HG03159 (cell line): ENCODE results near the gene FKBP10.
"Not testable (repeated sequence)": the region's sequence is repeated elsewhere in the genome, so short reads cannot be mapped to it uniquely, and the experiment has no call there.

ENCODE experiments used
- ATAC-seq: cut with Tn5 transposase; IDR thresholded peaks from one replicate; pipeline ENCODE4 v1.9.1; 2021; ENCODE audit warnings: mild to moderate bottlenecking, moderate library complexity; ENCODE audit not compliant: unreplicated experiment

FKBP10 gene

DNA sequence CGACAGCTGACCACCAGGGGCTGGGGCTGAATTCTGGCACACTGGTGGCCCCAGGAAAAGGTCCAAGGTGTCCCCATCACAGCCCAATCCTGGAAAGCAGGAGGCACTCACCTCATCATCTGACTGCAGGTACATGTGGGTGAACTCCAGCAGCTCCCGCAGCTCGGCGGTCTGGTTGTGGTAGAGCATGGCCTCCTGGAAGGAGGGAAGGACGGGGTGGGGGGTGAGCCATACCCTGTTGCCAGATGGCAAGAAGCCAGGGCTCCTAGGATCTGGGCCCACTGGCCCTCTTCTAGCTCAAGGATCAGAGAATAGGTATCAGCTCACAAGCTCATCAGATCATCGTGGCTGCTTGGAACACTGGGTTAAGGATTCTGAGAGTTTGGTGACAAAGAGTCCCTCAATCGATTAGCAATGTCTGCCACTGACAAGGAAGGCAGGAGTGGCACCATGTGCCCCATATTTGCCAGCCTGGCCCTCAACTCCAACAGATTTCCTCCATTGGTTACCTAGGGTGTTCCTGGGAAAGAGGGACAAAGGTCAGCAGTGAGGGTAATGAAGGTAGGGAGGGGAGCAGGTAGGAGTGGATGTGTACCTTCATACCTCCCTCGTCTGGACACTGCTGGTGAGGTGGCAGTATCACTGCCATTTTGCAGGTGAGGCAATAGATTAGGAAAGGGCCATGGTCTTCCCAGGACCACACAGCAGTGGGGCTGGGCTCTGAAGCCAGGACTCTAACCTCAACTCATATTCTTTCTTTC, 5.9 kb upstream of the FKBP10 start:
- no peak for ATAC-seq

DNA sequence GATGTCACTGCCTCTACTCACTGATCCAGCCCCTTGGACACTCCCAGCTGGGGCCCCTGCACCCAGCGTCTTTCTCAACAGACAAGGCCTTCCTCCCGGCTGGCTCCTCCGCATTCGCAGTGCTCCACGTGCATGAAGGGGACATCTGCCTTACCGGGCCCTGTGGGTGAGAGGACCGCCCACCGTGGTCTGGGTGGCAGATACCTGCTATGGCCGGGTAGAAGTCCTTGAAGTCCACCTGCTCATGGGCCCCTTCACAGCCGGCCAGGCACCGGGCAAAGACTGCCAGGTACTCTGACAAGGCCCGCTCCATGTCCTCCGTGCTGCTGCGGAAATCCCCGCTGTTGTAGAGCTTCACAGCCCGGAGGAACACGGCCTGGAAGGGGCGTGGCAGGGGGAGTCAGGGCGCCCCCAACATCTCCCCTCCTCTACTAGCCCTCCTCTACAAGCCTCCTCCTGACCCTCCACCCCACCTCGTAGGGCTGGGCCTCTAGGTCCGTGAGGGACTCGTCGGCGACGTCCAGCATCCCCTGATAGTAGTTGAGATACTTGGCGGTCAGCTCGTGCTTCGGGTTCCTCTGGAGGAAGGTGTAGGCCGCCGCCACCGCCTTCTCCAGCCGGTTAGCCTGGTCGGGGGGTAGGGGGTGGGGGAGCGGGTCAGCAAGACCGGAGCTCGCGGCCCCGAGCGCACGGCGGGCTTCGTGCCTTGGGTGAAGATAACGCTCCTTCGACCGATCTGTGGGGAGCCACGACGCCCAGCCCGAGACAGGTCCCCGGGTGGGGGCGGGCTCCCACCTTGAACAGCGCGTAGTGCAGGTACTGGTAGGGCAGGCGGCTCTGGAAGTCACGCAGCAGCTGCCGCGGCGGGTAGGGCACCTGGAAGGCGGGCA, 1.9 kb upstream of the FKBP10 start:
- no peak for ATAC-seq

DNA sequence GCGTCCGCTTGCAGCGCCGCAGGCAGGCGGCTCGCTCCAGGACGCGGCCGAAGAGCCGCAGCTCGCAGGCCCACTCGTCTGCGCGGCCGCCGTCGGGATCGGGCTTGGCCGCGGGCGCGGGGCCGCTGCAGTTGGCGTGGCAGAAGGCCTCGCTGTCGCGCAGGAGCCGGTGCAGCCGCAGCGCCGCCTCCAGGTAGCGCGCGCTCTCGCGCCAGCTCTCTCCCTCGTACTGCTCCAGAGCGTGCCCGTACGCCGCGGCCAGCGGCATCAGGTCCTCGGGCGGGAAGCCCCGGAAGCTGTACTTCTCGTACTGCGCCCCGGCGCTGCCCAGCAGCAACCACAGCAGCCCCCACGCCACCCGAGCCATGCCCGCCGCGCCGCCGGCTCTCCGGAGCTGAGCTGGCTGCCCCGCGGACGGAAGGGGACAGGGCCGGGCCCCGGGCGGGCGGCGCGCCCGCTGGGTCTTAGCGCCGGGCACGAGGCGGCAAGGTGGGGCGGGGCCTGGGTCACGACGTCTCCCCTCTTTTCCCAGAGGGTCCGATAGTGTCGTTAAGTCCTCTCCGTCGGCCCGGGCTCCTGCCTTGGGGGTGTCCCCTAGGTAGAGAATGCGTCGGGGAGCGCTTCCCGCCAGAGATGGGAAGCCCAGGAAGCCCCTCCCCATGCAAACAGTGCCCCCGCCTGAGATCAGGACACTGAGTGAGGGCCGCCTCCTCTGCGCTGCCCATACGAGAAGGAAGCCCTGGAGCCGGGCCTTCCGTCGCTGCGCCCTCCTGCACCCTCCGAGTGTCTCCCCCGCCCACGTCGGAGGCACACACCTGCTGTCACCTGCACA, 1.0 kb upstream of the FKBP10 start, which contains the start of gene P3H4:
Gene P3H4, minus strand, starts transcription at position 401 of the 832 bp plus-strand sequence. Its CDS starts 34 bp downstream, at position 367.
- ATAC-seq = peak; percentile 58

DNA sequence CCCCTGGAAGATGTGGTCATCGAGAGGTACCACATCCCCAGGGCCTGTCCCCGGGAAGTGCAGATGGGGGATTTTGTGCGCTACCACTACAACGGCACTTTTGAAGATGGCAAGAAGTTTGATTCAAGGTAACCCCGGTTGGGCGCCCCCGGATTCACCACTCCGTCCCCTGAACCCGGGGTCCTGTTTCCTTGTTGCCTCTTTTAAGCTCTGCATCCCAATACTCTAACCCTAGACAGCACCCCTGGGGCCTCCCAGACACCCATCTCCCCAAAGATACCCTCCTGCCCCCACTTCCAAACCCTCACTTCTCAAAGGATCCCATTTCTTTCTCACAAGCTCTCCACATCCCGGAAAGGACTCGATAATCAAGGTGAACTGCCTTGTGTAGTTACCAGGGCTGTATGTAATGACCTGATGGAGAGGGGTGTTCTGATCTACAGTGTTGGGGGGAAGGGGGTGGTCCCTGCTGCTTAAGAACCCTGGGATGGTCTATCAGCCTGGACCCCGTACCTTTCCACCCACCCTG, 412 bp downstream of the FKBP10 start:
- no peak for ATAC-seq

DNA sequence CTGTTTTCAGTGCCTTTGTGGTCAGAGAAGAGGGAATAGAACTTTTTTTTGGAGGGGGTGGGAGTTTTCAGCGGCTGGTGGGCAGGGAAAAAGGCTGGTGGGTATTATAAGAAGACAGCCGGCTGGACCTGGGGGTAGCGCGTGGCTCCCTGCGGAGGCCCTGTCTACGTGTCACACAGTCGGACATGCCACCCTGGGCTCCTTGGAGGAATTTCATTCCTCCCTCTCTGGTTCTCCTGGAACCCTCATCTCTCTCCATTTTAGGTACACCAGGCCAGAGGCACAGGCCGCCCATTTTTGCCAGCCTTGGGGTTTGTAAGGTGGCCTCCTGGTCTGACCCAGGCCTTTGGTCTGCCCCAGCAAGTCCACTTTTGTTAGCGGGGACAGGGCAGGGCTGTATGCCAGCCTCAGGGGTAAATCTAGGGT, 908 bp downstream of the FKBP10 start:
- ATAC-seq = no peak

DNA sequence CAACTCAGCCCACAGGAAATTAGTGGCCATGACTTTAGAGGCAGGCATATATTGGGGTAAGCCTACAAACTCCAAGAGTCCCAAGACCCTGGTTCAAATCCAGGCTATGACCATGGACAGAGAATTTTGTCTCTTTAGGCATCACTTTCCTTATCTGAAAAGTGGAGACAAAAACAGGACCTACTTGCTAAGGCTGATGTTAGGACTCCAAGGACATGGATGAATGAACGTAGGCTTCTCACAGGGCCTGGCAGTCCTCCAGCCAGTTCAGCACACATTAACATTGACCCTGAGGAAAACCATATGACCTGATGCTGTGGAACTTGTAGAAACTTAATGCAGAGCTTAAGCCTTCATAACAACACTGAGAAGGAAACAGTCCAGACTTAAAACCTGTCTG, 1.4 kb downstream of the FKBP10 start:
- no peak for ATAC-seq

DNA sequence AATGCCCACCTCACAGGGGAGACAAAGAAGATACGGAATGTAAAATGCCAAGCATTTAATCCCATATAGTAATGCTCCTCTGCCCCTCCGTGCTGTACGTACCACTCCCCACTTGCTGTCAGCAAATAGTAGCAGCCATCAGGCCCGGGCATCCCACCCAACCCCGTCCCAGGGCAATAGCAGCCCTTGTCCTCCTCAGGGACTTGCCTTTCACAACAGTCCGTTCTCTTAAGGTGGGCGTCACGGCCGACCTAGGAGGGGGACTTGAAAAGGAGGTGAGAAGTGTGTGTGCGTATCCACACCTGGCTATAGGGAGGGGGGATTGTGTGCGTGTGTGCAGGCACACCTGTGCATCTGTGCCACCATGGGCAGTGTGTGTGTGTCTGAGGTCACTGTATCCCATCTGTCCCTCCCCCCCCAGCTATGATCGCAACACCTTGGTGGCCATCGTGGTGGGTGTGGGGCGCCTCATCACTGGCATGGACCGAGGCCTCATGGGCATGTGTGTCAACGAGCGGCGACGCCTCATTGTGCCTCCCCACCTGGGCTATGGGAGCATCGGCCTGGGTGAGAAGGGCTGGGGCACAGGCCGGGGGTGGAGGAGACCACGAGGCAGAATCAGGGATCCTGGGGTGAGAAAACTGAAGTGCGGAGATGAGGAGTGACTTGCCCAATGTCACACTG, 4.0 kb downstream of the FKBP10 start:
- ATAC-seq = no peak

DNA sequence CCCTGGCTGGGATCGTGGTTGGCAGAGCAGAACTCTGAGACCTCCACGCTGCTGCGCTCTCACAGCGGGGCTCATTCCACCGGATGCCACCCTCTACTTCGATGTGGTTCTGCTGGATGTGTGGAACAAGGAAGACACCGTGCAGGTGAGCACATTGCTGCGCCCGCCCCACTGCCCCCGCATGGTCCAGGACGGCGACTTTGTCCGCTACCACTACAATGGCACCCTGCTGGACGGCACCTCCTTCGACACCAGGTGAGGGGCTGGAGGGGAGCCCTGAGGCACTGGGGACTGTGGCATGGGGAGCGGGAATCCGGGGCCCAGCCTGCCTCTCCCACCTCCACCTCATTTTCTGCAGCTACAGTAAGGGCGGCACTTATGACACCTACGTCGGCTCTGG, 5.2 kb downstream of the FKBP10 start:
- no peak for ATAC-seq

DNA sequence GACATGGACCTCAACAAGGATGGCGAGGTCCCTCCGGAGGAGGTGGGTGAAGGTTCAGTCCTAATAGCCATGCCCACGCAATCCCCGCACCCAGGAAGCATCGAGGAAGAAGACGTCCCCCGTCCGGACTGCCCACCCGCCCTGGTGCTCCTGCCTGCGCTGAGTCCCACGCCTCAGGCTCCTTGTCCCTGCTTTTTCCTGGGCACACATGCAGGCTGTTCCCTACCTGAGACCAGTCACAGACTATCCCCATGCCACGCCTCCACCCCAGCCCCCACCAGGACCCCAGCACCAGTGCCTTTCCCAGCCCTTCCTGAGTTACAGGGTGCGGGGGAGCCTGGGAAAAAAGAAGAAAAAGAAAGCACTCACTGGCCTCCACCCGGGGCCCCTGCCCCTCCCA, 9.0 kb downstream of the FKBP10 start:
- no peak for ATAC-seq

DNA sequence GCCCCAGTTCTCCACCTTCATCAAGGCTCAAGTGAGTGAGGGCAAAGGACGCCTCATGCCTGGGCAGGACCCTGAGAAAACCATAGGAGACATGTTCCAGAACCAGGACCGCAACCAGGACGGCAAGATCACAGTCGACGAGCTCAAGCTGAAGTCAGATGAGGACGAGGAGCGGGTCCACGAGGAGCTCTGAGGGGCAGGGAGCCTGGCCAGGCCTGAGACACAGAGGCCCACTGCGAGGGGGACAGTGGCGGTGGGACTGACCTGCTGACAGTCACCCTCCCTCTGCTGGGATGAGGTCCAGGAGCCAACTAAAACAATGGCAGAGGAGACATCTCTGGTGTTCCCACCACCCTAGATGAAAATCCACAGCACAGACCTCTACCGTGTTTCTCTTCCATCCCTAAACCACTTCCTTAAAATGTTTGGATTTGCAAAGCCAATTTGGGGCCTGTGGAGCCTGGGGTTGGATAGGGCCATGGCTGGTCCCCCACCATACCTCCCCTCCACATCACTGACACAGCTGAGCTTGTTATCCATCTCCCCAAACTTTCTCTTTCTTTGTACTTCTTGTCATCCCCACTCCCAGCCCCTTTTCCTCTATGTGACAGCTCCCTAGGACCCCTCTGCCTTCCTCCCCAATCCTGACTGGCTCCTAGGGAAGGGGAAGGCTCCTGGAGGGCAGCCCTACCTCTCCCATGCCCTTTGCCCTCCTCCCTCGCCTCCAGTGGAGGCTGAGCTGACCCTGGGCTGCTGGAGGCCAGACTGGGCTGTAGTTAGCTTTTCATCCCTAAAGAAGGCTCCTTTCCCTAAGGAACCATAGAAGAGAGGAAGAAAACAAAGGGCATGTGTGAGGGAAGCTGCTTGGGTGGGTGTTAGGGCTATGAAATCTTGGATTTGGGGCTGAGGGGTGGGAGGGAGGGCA, 9.7 kb downstream of the FKBP10 start:
- no peak for ATAC-seq

DNA sequence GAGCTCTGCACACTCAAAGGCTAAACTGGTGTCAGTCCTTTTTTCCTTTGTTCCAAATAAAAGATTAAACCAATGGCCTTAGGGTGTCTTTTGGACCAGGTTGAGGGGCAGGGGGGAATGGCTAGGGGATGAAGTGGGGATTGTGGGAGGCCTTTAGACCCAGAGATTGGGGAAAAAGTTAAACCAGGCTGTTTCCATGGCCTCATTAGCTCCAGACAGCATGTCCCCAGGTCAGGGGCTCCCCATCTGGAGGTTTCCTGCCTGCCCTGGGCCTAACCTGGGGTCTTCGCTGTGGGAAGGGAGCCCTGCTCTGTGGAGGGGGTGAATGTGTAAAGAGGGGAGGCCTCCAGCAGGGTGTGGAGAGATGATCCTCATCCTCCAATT, 10.3 kb downstream of the FKBP10 start:
- no peak for ATAC-seq

DNA sequence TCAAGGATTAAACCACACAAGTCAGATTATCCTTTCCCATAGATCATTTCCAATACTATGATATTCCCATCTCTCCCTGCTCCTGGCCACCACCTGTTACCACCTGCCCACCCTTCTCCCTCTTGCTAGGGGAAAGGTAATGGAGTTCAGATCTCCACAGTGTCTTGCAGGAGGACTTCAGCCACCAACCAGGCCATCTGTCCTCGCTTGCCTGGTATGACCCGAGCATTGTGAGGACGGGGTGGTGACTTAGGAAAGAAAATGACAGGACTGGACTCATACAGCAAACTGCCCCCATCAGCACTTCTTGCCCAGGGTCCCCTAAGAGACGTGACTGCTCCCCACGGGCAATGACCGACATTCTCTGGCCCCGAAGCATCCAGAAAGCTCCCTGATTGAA, 10.8 kb downstream of the FKBP10 start:
- no peak for ATAC-seq

DNA sequence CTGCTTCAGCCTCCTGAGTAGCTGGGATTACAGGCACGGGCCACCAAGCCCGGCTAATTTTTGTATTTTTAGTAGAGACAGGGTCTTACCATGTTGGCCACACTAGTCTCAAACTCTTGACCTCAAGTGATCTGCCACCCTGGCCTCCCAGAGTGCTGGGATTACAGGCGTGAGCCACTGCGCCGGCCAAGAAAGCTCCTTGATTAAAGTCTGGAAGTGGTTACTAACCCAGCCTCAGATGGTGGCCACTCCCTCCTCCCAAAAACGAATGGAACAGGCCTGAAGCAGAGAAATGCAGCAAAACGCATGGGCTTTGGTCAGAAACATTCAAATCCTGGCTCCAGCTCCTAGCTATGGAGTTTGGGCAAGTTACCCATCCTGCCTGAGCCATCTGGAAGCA, 11.3 kb downstream of the FKBP10 start:
- ATAC-seq = no peak

DNA sequence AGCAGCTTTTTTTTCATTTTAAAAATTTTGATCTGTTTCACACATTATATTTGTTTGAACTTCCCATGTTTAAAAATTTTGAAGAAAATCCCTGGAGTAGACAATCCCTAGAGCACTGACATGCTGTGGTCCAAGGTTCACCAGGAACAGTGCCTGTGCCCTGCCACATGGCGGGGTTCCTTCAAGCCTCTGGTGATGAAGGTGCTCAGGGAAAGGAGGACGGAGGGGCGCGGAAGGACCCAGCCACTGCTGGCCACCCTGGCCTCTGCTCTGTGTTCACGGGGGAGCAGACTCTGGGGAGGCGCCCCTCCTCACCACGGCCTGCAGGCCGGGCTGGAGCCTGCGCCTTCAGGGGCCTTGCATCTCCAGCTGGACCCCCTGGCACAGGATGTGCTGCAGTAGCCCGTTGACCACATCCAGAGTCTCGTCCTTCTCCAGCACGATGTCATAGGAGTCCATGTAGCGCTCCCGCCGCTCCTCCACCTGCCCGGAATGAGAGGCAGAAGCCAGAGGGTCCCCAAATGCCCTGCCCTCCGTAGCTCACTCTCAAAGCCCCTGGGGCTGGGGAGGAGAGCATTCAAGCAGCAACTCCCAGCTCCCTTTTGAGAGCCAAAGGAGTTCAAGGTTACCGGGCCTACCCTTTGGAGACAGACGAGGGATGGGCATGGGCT, 12.5 kb downstream of the FKBP10 start:
- ATAC-seq = no peak

DNA sequence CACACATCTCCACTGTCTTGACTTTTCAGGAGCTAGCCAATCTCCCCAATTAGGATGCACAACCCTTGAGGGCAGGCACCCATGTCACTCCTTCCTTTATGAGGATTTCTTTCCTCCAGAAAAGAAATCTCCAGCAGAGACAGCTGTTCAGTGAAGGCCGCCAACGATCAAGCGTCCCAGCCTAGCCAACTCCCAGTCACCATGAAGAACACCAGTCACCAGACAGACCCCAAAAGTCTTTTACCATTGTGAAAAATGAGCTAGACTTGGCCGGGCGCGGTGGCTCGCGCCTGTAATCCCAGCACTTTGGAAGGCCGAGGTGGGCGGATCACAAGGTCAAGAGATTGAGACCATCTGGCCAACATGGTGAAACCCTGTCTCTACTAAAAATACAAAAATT, 17.2 kb downstream of the FKBP10 start:
- ATAC-seq = not testable (repeated sequence)

DNA sequence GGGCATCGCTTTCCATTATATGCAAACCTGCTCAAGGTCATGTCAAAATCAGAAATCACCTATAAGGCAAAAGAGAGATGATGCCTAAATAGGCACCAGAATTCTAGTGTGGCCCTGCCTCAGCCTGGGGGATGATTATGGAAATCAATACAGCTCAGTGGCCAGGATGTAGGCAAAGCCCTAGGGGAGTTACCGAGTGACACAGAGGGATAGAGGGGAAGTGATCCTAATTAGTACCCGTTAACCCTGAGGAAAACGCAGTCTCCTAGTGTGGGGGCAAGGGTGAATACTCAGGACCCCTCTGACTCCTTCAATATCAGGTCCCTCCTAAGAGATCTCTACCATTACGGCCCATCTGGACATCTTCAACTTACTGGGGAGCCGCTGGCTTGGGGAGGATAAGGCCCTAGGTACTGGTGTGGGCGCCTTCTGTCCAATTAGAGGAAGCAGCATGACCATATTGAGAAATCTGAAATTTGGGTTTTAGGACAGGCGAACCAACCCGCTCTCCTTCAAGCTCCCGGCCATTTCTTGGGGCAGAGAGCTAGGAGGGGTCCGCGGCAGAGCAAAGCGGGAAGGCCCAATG, 22.5 kb downstream of the FKBP10 start:
- no peak for ATAC-seq

DNA sequence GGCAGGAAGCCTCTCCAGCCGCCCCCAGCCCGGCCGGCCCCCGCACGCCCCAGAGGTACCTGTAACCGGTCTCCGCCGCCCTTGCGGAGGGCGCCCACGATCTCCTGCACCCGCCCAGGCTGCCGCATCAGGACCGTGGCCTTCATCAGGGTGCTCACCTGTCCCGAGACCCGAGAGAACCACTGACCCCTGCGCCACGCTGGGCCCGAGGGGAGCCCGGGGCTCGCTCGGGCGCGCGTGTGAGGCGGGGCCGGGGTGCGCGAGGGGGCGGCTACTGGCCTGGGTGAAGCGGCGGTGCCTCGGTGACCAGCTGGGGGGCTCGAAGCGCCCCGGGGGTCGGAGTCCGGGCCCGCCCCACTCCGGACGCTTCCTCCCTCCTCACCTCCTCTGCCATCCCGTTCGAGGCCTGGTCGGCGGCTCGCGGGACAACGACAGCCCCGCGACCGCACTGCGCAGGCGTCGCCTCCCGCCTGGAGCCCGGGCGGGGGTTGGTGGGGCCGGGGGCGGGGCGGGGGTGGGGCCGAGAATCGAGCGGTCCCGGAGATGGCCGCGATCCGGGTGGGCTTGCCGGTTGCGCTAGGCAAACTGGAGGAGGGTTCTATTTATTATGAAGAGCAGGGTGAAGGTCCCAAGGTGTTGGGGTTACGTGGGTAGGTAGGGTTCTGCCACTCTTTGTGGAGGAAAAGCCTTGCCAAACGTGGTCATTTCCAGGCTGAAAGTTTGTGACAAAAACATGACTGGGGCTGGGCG, 23.2 kb downstream of the FKBP10 start, which contains the start of gene NT5C3B:
Gene NT5C3B, minus strand, starts transcription at position 433 of the 750 bp plus-strand sequence. Its CDS starts 39 bp downstream, at position 394.
- no peak for ATAC-seq
